Spinal cord (tissue), 10 donors: ENCODE measurements around the gene FRMPD4. TPM values are rescaled to one million over a fixed set of nuclear protein-coding genes. Genes with fewer than 3 reads are reported as not detected.

Experiments used
- DNase-seq, 6 donors: peaks; one replicate each; pipeline versions ENCODE4 v3.0.0 to v3.0.0-alpha.2; 2013 to 2015; ENCODE audit warnings: low spot score in 6 of 6, low read depth in 4 of 6
- H3K27ac ChIP-seq: one replicate; pipeline ENCODE4 v1.5.1; 2013; ENCODE audit warnings: low read depth, low read length, control low read depth
- H3K27me3 ChIP-seq: one replicate; pipeline ENCODE4 v1.6.1; 2013; ENCODE audit warnings: low read length; ENCODE audit not compliant: control insufficient read depth, insufficient read depth
- H3K36me3 ChIP-seq: one replicate; pipeline ENCODE4 v1.6.1; 2013; ENCODE audit warnings: low read length; ENCODE audit not compliant: control insufficient read depth, insufficient read depth
- H3K4me1 ChIP-seq: one replicate; pipeline ENCODE4 v1.6.1; 2013; ENCODE audit warnings: low read length; ENCODE audit not compliant: control insufficient read depth, insufficient read depth
- H3K4me3 ChIP-seq: one replicate; pipeline ENCODE4 v1.5.1; 2013; ENCODE audit warnings: low read depth, low read length, control low read depth
- H3K9me3 ChIP-seq: one replicate; pipeline ENCODE4 v1.6.1; 2013; ENCODE audit warnings: low read length; ENCODE audit not compliant: control insufficient read depth, insufficient read depth
- WGBS: methylation state at CpG from one replicate; pipeline ENCODE4 v1.1.5; 2013; ENCODE audit warnings: missing lambda C conversion rate; ENCODE audit not compliant: insufficient coverage; 5-methylcytosine and 5-hydroxymethylcytosine counted together
- polyA plus RNA-seq, 2 donors: library from polyadenylated mRNA; unstranded; fragments of 120-200 nt; gene quantifications; one replicate each; pipeline ENCODE4 v1.2.1, GENCODE V29; 2013; ENCODE audit not compliant: insufficient read length in 2 of 2
- total RNA-seq, 2 donors: library from RNA; depleted of rRNA in 1 of 2; stranded (reverse); fragments of 120-200 nt in 1 of 2; fragments of >200 nt in 1 of 2; gene quantifications; one replicate each; pipeline versions ENCODE4 v1.2.3 to v1.2.4, GENCODE V29; 2013 to 2014
- donor health status: healthy.

Gene FRMPD4
- total and polyA plus RNA-seq, 4 donors: 2.6 to 9.8 (median 5.9) TPM

GRCh38 chrX:12309040-12309743 is 170.9 kb downstream of the FRMPD4 start:
- H3K4me1 ChIP-seq: no peaks in the 10 kb centered on the region
- DNase-seq: no peak
- H3K27ac ChIP-seq: no peak overlapping the region
- no peaks in the 10 kb centered on the region for H3K9me3 ChIP-seq
- WGBS: no CpG with 5 or more reads among the region's 5 CpGs
- H3K27me3 ChIP-seq: peaks cover 6% of the 10 kb centered on the region
- no peak overlapping the region for H3K4me3 ChIP-seq
- H3K36me3 ChIP-seq: no peaks in the 10 kb centered on the region

- no peak overlapping the region for H3K4me3 ChIP-seq
- DNase-seq: no peak
- H3K36me3 ChIP-seq: no peaks in the 10 kb centered on the region
- no peaks in the 10 kb centered on the region for H3K4me1 ChIP-seq
- H3K27ac ChIP-seq: no peak overlapping the region
- WGBS: 45% methylated on average over 6 of the region's 6 CpGs
- peaks cover 6% of the 10 kb centered on the region for H3K27me3 ChIP-seq
- no peaks in the 10 kb centered on the region for H3K9me3 ChIP-seq
Measured at GRCh38 chrX:12309744-12310076, 171.4 kb downstream of the FRMPD4 start.

- Histone ChIP-seq H3K4me1 (no peaks in the 10 kb centered on the region), H3K27me3 (peaks cover 2% of the 10 kb centered on the region), H3K9me3 (no peaks in the 10 kb centered on the region), H3K4me3 (no peak overlapping the region), H3K27ac (no peak overlapping the region), H3K36me3 (no peaks in the 10 kb centered on the region)
- DNase-seq: peak in 1 of 6 donors; percentile 55
Measured at GRCh38 chrX:12314651-12315050, 176.4 kb downstream of the FRMPD4 start.

GRCh38 chrX:12315526-12315925 is 177.3 kb downstream of the FRMPD4 start:
- Histone ChIP-seq H3K36me3 (no peaks in the 10 kb centered on the region), H3K27ac (no peak overlapping the region), H3K9me3 (no peaks in the 10 kb centered on the region), H3K27me3 (peaks cover 2% of the 10 kb centered on the region), H3K4me1 (no peaks in the 10 kb centered on the region), H3K4me3 (no peak overlapping the region)
- no peak for DNase-seq
- no CpG with 5 or more reads among the region's 2 CpGs for WGBS

- Histone ChIP-seq H3K4me1 (no peaks in the 10 kb centered on the region), H3K27me3 (peaks cover 2% of the 10 kb centered on the region), H3K36me3 (no peaks in the 10 kb centered on the region), H3K4me3 (no peak overlapping the region), H3K9me3 (no peaks in the 10 kb centered on the region), H3K27ac (no peak overlapping the region)
- 31% methylated on average over 2 of the region's 5 CpGs for WGBS
- DNase-seq: peak in 4 of 6 donors; percentile 15 to 61 (median 35)
Measured at GRCh38 chrX:12319003-12319519, 180.8 kb downstream of the FRMPD4 start.

- Histone ChIP-seq H3K4me1 (no peaks in the 10 kb centered on the region), H3K27me3 (no peaks in the 10 kb centered on the region), H3K27ac (no peak overlapping the region), H3K36me3 (no peaks in the 10 kb centered on the region), H3K4me3 (no peak overlapping the region), H3K9me3 (no peaks in the 10 kb centered on the region)
- no CpG with 5 or more reads among the region's 2 CpGs for WGBS
- DNase-seq: peak in 2 of 6 donors; percentile 12 to 77
Measured at GRCh38 chrX:12319992-12320391, 181.7 kb downstream of the FRMPD4 start.

GRCh38 chrX:12322031-12322430 is 183.8 kb downstream of the FRMPD4 start:
- Histone ChIP-seq H3K9me3 (no peaks in the 10 kb centered on the region), H3K27me3 (no peaks in the 10 kb centered on the region), H3K4me3 (no peak overlapping the region), H3K36me3 (no peaks in the 10 kb centered on the region), H3K27ac (no peak overlapping the region), H3K4me1 (no peaks in the 10 kb centered on the region)
- DNase-seq: no peak

GRCh38 chrX:12325171-12325570 is 186.9 kb downstream of the FRMPD4 start:
- peak in 1 of 6 donors; percentile 73 for DNase-seq
- Histone ChIP-seq H3K27me3 (peaks cover 2% of the 10 kb centered on the region), H3K9me3 (no peaks in the 10 kb centered on the region), H3K4me1 (no peaks in the 10 kb centered on the region), H3K27ac (no peak overlapping the region), H3K4me3 (no peak overlapping the region), H3K36me3 (no peaks in the 10 kb centered on the region)
- WGBS: no CpG with 5 or more reads among the region's 2 CpGs

- no peaks in the 10 kb centered on the region for H3K36me3 ChIP-seq
- H3K9me3 ChIP-seq: no peaks in the 10 kb centered on the region
- no peaks in the 10 kb centered on the region for H3K4me1 ChIP-seq
- H3K27me3 ChIP-seq: peaks cover 3% of the 10 kb centered on the region
- no peak for DNase-seq
- H3K4me3 ChIP-seq: no peak overlapping the region
- no peak overlapping the region for H3K27ac ChIP-seq
Measured at GRCh38 chrX:12327836-12328235, 189.6 kb downstream of the FRMPD4 start.

- Histone ChIP-seq H3K9me3 (no peaks in the 10 kb centered on the region), H3K4me1 (no peaks in the 10 kb centered on the region), H3K4me3 (no peak overlapping the region), H3K27ac (no peak overlapping the region), H3K27me3 (peaks cover 3% of the 10 kb centered on the region), H3K36me3 (no peaks in the 10 kb centered on the region)
- WGBS: 60% methylated on average over 1 of the region's 3 CpGs
- DNase-seq: no peak
Measured at GRCh38 chrX:12329476-12329875, 191.2 kb downstream of the FRMPD4 start.
